GM08714 (cell line): ENCODE measurements around the gene MSS51.

Experiments used
- H3K4me3 ChIP-seq: fragments of 200-500 bp; sonication (Bioruptor generic); 2 replicates; pipeline ENCODE4 v1.5.1; 2014; ENCODE audit warnings: mild to moderate bottlenecking, low read length, inconsistent platforms
- ZNF274 ChIP-seq: IDR thresholded peaks from 2 replicates; pipeline ENCODE4 v1.6.1; 2012; ENCODE audit warnings: mild to moderate bottlenecking, low read depth, low read length

The MSS51 gene

GRCh38 chr10:73433538-73433867, at the start of gene MSS51:
TSS of gene MSS51 (minus strand) at chr10:73433561. CDS start at chr10:73428284, 5,277 bp downstream.
- no peak for TF ChIP-seq ZNF274
- H3K4me3 ChIP-seq = no peak within 1 kb of the TSS

- TF ChIP-seq ZNF274 = no peak
- no peak overlapping the region for H3K4me3 ChIP-seq
Measured at GRCh38 chr10:73480158-73480557, 46.8 kb upstream of the MSS51 start.

GRCh38 chr10:73478636-73479035, 45.3 kb upstream of the MSS51 start:
- TF ChIP-seq ZNF274 = no peak
- H3K4me3 ChIP-seq = no peak overlapping the region

DNA sequence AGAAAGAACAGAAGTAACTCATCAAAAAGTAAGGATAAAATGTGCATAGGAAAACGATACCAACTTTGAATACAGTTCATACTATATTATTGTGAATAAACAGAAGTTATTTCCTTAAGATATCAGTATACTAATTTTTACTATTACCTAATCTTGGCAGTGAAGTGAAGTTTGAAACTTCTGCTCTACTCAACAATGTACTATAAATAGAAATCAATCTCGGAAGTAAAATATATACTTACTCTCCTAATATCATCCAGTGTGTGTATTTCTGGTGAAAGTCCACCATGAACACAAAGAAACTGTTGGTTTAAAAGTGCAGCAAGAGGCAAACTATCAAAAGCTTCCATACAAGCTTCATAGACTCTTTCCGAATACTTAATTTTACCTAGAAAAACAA, 37.9 kb upstream of the MSS51 start:
- no peak for TF ChIP-seq ZNF274
- no peak overlapping the region for H3K4me3 ChIP-seq

DNA sequence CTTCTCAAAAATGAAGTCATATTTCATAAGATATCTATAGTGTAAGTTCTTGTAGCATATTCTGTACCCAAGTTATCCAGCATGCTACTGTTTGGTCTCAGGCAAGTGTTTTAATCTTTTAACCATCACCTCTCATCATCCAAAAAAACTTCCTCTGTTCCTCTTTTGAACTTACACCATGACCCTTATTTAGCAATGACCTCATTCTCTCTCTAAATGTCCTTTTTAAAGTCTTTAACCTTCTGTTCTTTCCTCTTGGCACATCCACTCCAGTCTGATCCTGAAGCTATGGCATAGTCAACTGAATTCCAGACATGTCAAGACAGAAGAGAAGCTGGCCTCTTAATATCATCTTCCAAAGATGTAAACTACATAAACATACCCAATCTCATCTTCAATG, 36.2 kb upstream of the MSS51 start:
- H3K4me3 ChIP-seq = no peak overlapping the region
- TF ChIP-seq ZNF274 = no peak

- TF ChIP-seq ZNF274 = no peak
- no peak overlapping the region for H3K4me3 ChIP-seq
Measured at GRCh38 chr10:73467206-73467605, 33.8 kb upstream of the MSS51 start.

- no peak overlapping the region for H3K4me3 ChIP-seq
- no peak for TF ChIP-seq ZNF274
Measured at GRCh38 chr10:73465978-73466726, 32.8 kb upstream of the MSS51 start.

- no peak for TF ChIP-seq ZNF274
Measured at GRCh38 chr10:73460897-73461296, 27.5 kb upstream of the MSS51 start.

DNA sequence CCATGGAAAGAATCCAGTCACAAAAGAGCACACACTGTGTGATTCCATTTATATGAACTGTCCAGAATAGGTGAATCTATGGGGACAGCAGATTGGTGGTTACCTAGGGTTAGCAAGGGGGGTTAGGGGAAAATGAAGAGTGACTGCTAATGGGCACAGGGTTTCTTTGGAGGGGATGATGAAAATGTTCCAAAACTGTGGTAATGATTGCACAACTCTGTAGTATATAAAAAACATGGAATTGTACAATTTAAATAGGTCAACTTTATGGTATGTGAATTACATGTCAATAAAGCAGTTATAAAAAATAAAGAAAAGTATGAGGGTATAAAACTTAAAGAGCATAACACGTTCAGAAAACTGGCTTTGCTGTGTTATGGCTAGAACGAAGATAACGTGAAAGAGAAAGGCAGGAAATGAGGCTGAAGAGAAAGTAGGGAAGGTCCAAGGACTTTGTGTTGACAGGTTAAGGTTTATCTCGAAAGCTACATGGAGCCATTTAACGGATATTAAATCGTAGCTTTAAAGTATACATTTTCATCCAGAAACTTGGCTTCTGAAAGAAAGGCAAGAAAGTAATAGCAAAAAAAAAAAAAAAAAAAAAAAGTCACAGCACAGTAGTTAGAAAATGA, 26.4 kb upstream of the MSS51 start:
- H3K4me3 ChIP-seq = no peak overlapping the region
- TF ChIP-seq ZNF274 = no peak

More at GRCh38 chr10:73460897-73461296, 27.5 kb upstream of the MSS51 start:
- H3K4me3 ChIP-seq = no peak overlapping the region

GRCh38 chr10:73456187-73456890, 23.0 kb upstream of the MSS51 start:
- no peak for TF ChIP-seq ZNF274
- no peak overlapping the region for H3K4me3 ChIP-seq

GRCh38 chr10:73449113-73449512, 15.8 kb upstream of the MSS51 start:
- no peak for TF ChIP-seq ZNF274
- no peak overlapping the region for H3K4me3 ChIP-seq

DNA sequence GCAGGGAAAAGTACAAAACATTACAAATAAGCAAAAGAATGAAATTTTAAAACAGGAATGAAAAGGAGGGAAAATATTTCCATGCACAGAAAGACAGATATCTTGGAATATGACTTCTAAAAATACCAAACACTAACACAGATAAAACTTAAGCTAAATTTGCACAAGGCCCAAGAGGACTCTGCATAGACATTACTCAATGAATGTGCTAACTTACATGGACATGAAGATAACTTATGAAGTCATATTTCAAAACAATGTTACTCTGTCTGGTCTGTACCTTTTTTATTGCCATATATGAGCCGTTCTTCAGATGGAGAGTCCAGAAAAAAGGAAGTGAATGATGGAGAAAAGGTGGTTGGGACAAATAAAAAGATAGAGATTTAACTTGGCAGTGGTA, 15.0 kb upstream of the MSS51 start:
- no peak overlapping the region for H3K4me3 ChIP-seq
- no peak for TF ChIP-seq ZNF274

DNA sequence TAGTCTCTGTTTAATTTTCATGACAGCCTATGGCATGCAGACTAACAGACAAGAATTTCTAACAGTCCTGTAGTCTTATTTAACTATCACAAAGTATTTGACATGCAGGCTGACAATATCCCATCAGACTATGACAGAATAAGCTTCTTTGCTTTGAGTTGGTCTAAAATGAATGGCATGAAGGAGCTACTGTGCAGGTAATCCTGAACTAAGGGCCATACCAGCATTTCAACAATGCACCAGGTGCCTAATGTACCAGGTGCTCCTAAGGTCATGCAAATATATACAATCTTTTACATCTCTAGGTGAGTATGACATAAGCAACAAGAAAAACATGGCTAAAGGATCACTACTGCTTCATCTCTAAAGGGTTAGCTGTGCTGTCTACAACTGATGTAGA, 13.6 kb upstream of the MSS51 start:
- TF ChIP-seq ZNF274 = no peak
- no peak overlapping the region for H3K4me3 ChIP-seq

GRCh38 chr10:73444457-73444856, 11.1 kb upstream of the MSS51 start:
- no peak for TF ChIP-seq ZNF274

More at GRCh38 chr10:73444457-73444856, 11.1 kb upstream of the MSS51 start:
- no peak overlapping the region for H3K4me3 ChIP-seq
